ENCODE results near the gene MARCHF3.
A peak's percentile ranks its signal among the peaks of the same experiment; 100 is the strongest.
"Not testable (repeated sequence)": the region's sequence is repeated elsewhere in the genome, so short reads cannot be mapped to it uniquely, and the experiment has no call there.

MARCHF3 gene

DNA sequence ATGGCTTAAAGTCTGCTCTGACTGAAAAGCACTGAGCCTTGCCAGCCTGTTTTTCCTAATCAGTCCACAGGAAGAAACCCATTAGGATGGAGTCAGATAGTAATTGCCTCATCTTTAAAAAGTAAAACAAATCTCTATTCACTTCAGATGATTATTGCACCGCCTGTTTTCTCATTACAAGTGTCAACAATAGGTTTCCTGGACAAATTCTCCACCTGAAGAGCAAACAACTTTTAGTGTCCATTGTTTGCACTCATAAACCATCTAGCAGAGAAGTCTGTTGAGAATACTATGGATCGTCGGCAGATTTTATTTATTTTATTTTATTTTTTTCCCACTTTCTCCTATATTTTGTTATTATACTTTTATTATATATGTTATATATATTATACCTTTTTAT is 22.7 kb upstream of the MARCHF3 start:
- no peak overlapping the region for H3K27ac ChIP-seq
- no peak for DNase-seq (ENCODE audit: low read depth, low spot score)

DNA sequence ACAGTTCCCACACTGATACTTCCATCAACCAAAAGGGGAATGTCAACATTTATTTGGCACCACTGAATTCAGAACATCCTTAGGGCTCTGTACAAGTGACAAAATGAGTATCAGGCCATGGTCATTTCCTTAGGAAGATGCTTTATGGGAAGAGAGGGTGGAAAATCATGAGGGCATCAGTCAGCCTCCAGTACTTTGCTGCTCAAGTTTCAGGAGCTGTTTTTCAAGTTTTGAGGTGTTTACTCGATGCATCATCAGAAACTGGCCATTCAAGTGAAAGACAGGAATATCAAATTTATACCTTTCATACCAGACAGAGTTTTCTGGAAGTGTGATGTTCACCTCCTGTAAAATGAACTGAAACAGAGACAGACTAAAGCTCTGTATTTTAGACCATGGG is 21.2 kb upstream of the MARCHF3 start:
- no peak overlapping the region for H3K27ac ChIP-seq
- no peak for DNase-seq (ENCODE audit: low read depth, low spot score)

DNA sequence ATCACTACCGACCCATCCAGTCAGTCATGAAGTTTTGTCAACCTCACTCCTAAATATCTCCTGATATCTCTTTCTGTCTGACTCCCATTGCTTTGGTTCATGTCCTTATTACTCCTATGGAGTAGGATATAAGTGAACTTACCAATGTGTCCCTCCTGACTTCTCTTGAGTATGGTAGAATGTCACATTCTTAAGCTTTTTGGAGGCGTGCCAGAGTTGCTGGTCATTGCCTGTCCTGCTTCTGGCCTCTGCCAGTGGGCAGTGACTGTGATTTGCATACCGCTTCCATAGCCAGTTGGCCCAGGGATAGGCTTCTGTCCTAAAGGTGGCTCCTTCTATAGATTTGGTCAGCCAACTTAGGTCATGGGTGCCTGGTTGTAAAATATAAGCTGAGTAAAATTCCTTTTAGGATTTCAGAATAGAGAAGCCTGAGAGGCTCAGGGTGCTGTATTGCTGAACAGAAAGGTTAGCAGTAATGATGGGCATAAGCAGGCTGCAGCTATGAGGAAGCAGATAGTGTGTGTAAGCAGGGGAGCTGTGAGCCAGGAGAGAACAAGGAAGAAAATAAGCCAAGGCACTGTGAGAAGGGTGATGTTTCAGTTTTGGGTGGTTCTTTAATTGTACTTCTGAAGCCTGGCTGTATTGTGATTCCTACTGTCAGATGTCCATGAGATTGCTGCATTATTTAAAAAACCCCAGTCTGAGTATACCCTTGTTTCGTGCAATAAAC is 16.1 kb upstream of the MARCHF3 start:
- no peak overlapping the region for H3K27ac ChIP-seq
- no peak for DNase-seq (ENCODE audit: low read depth, low spot score)

DNA sequence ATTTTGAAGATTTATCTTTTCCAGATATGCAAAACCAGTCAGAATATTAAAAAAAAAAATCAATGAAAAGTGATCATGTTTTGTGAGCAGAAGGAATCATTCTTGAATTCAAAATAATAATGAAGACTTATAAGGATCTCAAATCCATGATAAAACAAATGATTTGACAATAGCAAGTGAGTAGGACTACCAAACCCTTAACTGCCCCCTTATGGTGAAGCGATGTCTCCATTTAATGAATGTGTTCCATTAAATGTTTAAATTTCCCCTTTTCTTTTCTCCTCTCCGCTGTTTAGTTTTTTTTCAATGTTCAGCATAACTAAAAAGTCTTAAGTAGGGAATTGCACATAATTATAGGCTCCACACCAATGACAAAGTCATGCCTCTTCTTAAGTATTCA is 12.2 kb upstream of the MARCHF3 start:
- peak overlapping the region; percentile 45 for H3K27ac ChIP-seq
- no peak for DNase-seq (ENCODE audit: low read depth, low spot score)

DNA sequence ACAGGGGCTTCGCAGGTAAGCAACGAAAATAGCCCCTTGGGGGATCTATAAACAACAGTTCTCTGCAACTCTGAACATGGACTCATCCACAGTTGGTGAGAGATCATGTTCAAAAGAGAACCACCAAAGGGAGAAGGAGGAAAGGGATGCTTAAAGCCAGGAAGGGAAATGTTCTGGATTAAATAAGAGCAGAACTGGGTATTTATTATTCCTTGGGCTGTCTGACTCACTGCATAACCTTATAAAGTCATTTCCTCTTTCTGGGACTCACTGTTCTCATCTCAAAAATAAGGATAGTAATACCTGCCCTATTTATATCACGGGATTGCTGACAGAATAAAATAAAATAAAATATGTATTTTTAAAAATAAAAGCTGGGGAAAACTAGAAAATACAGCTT is 11.2 kb upstream of the MARCHF3 start:
- DNase-seq (ENCODE audit: low read depth, low spot score) = no peak
- peak overlapping the region; percentile 45 for H3K27ac ChIP-seq

DNA sequence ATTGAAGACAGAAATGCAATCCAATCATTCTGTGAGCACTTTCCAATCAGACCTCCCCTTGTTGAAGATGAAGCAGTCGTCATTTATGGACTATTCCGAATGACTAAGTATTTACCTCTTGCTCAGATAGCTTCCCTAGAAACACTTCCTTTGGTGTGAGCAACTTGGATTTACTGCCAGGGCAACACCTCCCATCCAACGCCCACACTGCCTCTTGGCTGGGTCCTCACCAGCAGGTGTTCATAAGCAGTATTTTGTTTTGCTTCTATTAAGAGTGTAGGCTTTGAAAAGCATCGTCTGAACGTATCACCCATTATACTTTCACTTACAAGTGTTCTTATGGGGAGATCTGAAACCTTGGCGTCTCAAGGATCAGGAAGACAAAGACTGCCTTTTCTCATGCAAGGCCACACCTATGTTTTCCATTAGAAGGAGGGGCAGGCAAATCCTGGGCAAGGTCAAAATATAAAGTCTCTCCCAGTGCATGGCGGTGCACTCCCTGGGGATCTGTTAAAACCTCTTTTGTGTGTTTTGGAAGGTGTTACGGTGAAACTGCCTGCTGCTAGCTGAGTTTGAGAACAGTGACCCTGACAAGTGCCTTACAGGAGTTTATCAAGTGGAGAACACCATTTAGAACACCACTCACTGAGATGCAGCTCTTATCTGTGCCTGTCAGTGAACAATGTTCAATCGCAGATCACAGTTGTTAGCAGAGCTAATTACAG is 10.6 kb upstream of the MARCHF3 start:
- peak overlapping the region; percentile 45 for H3K27ac ChIP-seq
- peak; percentile 68 for DNase-seq (ENCODE audit: low read depth, low spot score)

DNA sequence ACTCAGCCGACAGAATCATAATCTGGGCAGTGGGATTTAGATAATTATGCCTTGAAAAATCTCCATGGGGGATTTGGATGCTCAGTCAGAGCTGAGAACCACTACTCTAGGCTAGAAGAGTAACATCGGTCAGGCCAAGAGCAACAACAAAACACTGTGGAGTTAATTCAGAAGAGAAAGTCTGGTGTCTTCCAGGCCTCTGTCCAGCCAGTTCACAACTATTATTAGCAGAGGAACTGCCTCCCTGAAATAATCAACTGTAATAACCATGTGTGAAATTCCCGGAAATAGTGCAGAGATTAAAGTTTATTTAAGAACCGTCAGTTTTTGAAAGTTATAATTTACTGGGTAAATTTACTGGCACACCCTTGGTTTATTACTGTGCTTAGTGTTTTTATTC is 8.2 kb upstream of the MARCHF3 start:
- no peak for DNase-seq (ENCODE audit: low read depth, low spot score)
- H3K27ac ChIP-seq = no peak overlapping the region

DNA sequence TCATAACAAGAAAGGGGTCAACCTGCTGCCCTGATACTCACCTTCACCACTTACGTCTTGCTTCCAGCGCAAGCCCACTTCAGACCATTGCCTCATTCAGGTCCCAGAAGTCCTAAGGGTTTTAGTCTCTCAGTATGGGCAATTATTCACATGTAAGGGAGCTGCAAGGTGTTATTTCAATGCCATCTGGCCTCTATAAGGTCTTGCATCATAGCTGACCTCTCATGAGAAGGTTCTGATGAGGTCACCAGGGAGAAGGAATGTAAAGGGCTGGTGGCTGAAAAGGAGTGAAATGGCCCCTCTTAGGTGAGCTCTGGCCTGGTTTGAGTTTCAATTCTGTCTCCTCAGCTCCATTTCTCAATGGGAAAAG is 1.5 kb upstream of the MARCHF3 start:
- no peak for DNase-seq (ENCODE audit: low read depth, low spot score)
- no peak overlapping the region for H3K27ac ChIP-seq

DNA sequence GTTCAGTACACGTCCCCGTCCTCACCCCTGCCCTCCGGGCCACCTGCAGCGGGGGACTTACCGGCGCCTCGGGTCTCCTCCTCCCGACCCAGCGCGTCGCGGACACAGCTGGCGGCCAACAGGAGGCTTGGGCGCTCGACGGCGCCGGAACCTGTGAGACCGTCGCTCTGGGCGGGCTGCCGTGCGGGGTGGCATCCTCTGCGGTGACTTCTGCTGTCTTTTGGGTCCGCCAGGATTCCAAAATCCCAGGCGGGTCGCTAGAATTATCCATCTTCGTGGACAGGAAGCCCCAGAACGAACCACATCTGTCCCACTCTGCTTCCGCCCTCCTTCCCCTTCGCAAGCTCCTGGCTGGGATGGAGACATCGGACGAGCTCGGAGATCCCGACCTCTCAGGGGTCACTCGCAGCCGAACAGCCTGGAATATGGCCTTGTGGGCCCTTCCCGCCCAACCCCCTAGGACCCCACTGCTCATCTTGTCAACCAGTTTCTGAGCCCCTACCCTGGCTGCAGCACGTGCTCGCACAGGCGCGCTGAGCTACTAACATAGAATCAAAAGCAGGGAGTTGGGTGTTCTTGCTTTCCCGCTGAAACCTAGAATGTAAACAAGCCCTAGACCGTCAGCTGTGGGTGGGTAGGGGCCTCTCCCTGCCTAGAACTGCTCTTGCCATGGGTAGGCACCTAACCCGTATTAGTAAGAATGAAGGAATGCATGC is 947 bp upstream of the MARCHF3 start:
- H3K27ac ChIP-seq = no peak overlapping the region
- no peak for DNase-seq (ENCODE audit: low read depth, low spot score)

DNA sequence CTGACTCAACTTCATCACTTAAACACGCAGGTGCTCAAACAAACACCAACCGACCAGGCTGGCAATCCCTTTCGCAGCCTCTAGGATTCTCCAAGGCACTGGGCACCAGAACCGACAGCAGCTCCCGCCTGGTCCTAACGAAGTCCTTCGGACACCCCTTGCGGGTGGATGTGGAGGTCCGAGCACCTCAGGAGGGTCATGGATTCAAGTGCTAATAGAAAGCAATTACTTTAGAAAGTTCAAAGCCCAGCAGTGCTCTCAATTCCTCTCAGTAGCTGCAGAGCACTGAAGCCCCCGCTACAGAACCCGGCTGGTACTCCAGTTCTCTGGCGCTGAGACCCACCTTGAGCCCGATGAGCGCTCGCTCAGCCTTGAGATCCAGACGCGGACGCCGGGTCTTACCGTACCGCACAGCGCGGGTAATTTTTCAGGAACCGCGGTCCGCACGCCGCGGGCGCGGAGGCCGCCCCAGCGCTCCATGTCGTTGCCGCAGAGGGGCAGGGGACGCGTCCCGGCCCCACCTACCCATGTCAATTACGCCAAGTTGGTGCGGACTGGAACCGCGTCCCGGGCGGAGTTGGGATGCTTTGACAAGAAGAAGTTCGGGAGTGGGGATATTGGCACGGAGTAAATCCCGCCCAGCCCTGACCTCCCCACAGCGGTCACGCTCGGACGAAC is 638 bp downstream of the MARCHF3 start:
- no peak overlapping the region for H3K27ac ChIP-seq
- DNase-seq (ENCODE audit: low read depth, low spot score) = peak; percentile 22

DNA sequence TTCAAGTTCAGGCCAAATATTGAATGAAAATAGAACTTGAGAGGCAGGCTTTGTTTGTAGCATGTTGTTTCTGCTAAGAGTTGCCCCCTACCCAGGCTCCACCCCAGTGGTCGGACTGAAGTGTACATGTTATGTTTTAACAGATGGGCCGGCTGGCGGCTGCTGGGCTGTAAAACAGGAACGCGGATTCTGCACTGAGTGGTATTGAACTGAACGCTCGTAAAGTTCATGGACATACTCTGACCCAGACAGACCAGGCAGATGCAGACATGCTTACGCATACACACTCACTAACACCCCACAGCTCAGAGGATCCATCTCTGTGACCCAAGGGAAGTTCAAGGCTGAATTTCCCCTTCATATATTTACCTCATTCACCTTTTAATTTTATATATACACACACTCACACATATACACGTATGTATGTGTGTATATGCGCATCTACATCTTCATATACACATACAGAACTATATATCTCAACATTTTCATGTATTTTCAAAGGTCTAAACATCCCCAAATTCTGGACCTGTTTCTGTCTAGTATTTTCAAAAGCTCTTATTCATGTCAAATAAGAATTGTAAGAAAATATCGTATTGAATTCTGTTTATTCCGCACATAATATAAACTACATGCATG is 1.4 kb downstream of the MARCHF3 start:
- no peak for DNase-seq (ENCODE audit: low read depth, low spot score)
- H3K27ac ChIP-seq = no peak overlapping the region

DNA sequence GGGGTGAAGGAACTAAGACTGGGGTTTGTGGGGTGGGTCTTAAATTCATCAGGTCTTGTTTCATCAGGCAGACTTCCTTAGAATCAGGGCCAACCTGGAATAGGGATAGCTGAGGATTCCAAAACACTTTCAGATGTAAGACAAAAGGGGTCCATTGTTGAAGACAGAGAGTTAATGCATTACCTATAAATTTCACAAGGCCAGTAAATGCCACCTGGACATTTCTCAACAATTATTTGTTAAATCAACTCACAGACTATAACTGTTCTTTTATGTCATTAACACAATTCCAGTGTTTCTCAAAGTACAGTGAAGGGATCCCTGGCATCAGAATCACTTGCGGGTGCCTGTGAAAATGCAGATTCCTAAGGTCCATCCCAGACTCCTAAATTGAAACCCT is 2.8 kb downstream of the MARCHF3 start:
- no peak overlapping the region for H3K27ac ChIP-seq
- DNase-seq (ENCODE audit: low read depth, low spot score) = no peak

DNA sequence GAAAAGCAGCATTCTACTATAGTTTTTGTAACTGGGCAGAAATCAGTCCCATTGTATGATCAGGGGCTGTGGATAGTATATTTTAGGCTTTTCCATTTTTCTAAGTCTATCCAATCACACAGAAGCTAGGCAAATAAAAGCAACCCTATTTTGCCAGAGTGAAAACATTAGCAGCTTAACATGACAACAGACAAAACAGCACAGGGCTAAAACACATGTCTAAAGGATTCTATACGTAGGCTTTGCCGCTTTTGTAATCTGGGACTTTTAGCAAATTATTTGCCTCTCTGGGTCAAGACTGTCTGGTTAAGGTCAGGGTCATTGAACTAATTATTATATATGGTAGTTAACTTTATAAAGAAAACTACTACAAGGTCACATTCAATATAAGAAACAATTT is 4.2 kb downstream of the MARCHF3 start:
- DNase-seq (ENCODE audit: low read depth, low spot score) = no peak
- H3K27ac ChIP-seq = no peak overlapping the region

DNA sequence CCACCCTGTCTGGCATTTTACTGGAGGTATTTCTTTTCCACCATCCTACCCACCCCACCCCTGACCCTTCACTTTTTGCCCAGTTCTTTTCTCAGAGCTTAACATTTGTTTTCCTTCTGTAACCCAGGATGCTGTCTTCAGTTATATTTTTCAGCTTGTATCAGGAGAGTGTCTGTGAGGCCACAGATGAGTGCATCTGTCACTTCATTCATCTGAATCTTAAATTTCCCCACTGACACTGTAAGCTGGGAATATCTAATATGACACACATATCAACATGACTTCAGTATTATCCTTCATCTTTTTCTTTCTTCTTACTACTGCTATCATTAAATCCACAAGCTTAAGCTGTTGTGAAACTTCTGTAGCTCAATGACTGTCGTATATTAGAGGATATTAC is 4.9 kb downstream of the MARCHF3 start:
- DNase-seq (ENCODE audit: low read depth, low spot score) = no peak
- no peak overlapping the region for H3K27ac ChIP-seq

DNA sequence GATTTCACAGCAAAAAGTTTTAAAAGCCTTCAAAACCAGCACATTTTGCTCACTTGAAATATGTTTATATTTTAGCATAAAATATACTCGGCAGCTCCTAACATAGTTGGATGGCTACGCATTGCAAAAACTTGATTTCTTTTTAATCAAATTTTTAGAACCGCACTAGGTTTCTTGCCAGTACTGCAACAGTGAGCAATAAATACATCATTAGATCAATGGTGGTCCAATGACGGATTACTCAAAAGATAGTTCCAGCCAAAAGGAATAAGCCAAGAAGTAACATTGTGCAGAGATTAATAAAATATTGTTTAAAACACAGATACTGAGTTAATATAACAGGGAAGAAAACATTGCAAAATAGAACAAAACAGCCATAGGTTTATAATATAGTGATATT is 5.5 kb downstream of the MARCHF3 start:
- no peak overlapping the region for H3K27ac ChIP-seq
- no peak for DNase-seq (ENCODE audit: low read depth, low spot score)

DNA sequence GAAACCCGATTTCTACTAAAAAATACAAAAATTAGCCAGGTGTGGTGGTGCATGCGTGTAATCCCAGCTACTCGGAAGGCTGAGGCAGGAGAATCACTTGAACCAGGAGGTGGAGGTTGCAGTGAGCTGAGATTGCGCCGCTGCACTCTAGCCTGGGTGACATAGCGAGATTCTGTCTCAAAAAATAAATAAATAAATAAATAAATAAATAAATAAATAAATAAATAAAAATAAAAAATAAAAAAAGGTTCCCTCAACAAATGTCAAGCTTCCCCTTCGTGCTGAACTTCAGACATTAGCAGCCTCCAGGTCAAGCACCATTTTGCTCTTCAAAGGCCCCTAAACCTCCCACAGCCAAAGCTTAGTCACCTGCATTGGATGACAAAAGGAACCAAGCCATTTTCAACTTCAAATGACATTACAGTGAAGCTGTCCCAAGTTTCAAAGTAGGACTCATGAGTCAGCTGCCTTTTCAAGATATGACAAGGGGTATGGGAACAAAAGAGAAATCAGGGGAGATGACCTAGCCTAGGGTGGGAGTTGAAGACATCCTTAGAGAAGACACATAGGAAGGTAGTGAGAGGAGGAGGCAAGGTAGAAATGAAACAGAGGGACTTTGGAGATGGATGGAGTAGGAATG is 6.7 kb downstream of the MARCHF3 start:
- H3K27ac ChIP-seq; DNase-seq (ENCODE audit: low read depth, low spot score): not testable (repeated sequence)

DNA sequence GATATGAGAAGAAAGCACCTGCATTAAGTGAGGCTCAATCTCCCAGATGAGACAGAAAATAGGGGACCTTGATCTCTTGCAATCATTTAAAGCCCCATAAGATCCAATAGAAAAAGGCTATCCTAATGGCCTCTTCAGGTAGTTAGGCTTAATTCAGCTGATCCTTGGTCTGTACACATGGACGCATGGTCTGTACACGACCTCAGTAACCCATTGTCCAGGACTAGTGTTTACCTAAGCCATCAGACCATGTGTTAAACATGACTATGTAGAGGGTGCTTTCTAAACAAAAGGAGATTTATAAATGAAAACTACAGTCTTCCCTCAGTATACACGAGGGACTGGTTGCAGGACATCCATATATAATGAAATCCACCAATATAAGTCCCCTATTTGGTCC is 7.5 kb downstream of the MARCHF3 start:
- DNase-seq (ENCODE audit: low read depth, low spot score) = no peak

DNA sequence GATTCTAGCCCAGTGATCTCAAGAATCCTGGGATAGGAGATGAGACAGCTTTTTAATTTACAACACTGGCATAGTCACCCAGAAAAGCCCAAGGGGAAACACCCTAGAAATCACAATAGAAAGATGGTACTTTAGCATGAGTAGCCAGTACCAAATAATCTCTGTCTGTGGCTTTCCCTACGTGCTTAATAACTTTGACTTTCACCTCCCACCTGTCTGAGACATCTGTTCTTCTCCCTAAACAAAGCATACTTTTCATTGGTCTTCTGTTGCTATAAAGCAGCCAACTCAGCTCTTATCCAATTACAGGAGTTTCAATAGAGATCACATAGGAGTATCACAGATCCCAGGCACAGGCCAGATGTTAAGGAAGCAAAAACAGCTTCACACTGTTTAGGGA is 10.4 kb downstream of the MARCHF3 start:
- no peak overlapping the region for H3K27ac ChIP-seq
- DNase-seq (ENCODE audit: low read depth, low spot score) = no peak

More for the DNA sequence above, 7.5 kb downstream of the MARCHF3 start:
- no peak overlapping the region for H3K27ac ChIP-seq

DNA sequence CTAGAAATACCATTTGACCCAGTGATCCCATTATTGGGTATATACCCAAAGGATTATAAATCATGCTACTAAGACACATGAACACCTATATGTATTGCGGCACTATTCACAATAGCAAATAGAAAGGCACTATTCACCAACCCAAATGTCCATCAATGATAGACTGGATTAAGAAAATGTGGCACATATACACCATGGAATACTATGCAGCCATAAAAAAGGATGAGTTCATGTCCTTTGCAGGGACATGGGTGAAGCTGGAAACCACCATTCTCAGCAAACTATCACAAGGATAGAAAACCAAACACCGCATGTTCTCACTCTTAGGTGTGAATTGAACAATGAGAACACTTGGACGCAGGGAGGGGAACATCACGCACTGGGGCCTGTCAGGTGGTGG is 13.6 kb downstream of the MARCHF3 start:
- H3K27ac ChIP-seq; DNase-seq (ENCODE audit: low read depth, low spot score): not testable (repeated sequence)

DNA sequence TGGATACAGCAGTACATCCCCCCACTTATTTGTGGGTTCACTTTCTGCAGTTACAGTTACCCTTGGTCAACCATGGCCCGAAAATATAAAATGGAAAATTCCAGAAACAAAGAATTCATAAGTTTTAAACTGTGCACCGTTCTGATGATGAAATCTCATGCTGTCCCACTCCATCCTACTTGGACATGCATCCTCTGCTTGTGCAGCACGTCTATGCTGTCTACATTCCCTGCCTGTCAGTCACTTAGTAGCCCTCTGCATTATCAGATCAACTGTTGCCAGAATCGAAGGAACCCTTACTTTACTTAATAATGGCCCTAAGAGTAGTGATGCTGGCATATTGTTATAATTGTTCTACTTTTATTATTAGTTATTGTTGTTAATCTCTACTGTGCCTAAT is 14.6 kb downstream of the MARCHF3 start:
- no peak overlapping the region for H3K27ac ChIP-seq

More for the DNA sequence above, 14.6 kb downstream of the MARCHF3 start:
- no peak for DNase-seq (ENCODE audit: low read depth, low spot score)
